ENCODE data around the gene ITPRIPL1.

Gene ITPRIPL1

GRCh38 chr2:96336104-96336775, 11.1 kb downstream of the ITPRIPL1 start:
- Mint-ChIP-seq H3K4me3 (peak overlapping the region; percentile 85), H3K4me1 (peaks cover 22% of the 10 kb centered on the region), H3K27ac (peak overlapping the region; percentile 56), H3K9me3 (no peaks in the 10 kb centered on the region), H3K27me3 (no peaks in the 10 kb centered on the region), H3K36me3 (no peaks in the 10 kb centered on the region)

- Mint-ChIP-seq H3K36me3 (no peaks in the 10 kb centered on the region), H3K27me3 (no peaks in the 10 kb centered on the region), H3K9me3 (no peaks in the 10 kb centered on the region), H3K27ac (no peak overlapping the region), H3K4me1 (peaks cover 22% of the 10 kb centered on the region), H3K4me3 (no peak overlapping the region)
These were observed 11.8 kb downstream of the ITPRIPL1 start for GRCh38 chr2:96336873-96337272.

- Mint-ChIP-seq H3K36me3 (no peaks in the 10 kb centered on the region), H3K4me3 (no peak overlapping the region), H3K9me3 (no peaks in the 10 kb centered on the region), H3K4me1 (peaks cover 5% of the 10 kb centered on the region), H3K27me3 (no peaks in the 10 kb centered on the region), H3K27ac (no peak overlapping the region)
These were observed 15.6 kb downstream of the ITPRIPL1 start for GRCh38 chr2:96340493-96341414.

- Mint-ChIP-seq H3K27ac (no peak overlapping the region), H3K9me3 (no peaks in the 10 kb centered on the region), H3K36me3 (no peaks in the 10 kb centered on the region), H3K27me3 (no peaks in the 10 kb centered on the region), H3K4me3 (no peak overlapping the region), H3K4me1 (no peaks in the 10 kb centered on the region)
These were observed 16.5 kb downstream of the ITPRIPL1 start for GRCh38 chr2:96341641-96342040.

GRCh38 chr2:96342085-96342484, 17.0 kb downstream of the ITPRIPL1 start:
- H3K27ac Mint-ChIP-seq, result no peak overlapping the region
- H3K4me1 Mint-ChIP-seq, result no peaks in the 10 kb centered on the region
- H3K4me3 Mint-ChIP-seq, result no peak overlapping the region
- no peaks in the 10 kb centered on the region for H3K9me3 Mint-ChIP-seq
- H3K27me3 Mint-ChIP-seq, result no peaks in the 10 kb centered on the region
- no peaks in the 10 kb centered on the region for H3K36me3 Mint-ChIP-seq

- H3K36me3 Mint-ChIP-seq, result no peaks in the 10 kb centered on the region
- no peak overlapping the region for H3K4me3 Mint-ChIP-seq
- H3K27ac Mint-ChIP-seq, result no peak overlapping the region
- H3K4me1 Mint-ChIP-seq, result no peaks in the 10 kb centered on the region
- no peaks in the 10 kb centered on the region for H3K27me3 Mint-ChIP-seq
- H3K9me3 Mint-ChIP-seq, result no peaks in the 10 kb centered on the region
These were observed 18.9 kb downstream of the ITPRIPL1 start for GRCh38 chr2:96344011-96344410.

- Mint-ChIP-seq H3K9me3 (no peaks in the 10 kb centered on the region), H3K4me3 (no peak overlapping the region), H3K27me3 (no peaks in the 10 kb centered on the region), H3K27ac (no peak overlapping the region), H3K36me3 (no peaks in the 10 kb centered on the region), H3K4me1 (no peaks in the 10 kb centered on the region)
These were observed 20.3 kb downstream of the ITPRIPL1 start for GRCh38 chr2:96345438-96345837.

GRCh38 chr2:96345868-96346462, 20.8 kb downstream of the ITPRIPL1 start:
- H3K4me3 Mint-ChIP-seq, result no peak overlapping the region
- H3K27ac Mint-ChIP-seq, result no peak overlapping the region
- no peaks in the 10 kb centered on the region for H3K36me3 Mint-ChIP-seq
- H3K27me3 Mint-ChIP-seq, result no peaks in the 10 kb centered on the region
- no peaks in the 10 kb centered on the region for H3K4me1 Mint-ChIP-seq
- H3K9me3 Mint-ChIP-seq, result no peaks in the 10 kb centered on the region

- no peaks in the 10 kb centered on the region for H3K9me3 Mint-ChIP-seq
- H3K27ac Mint-ChIP-seq, result no peak overlapping the region
- no peak overlapping the region for H3K4me3 Mint-ChIP-seq
- no peaks in the 10 kb centered on the region for H3K36me3 Mint-ChIP-seq
- H3K4me1 Mint-ChIP-seq, result no peaks in the 10 kb centered on the region
- H3K27me3 Mint-ChIP-seq, result no peaks in the 10 kb centered on the region
These were observed 22.3 kb downstream of the ITPRIPL1 start for GRCh38 chr2:96347395-96347794.

GRCh38 chr2:96353032-96353561, 28.0 kb downstream of the ITPRIPL1 start:
- H3K4me3 Mint-ChIP-seq, result no peak overlapping the region
- no peaks in the 10 kb centered on the region for H3K9me3 Mint-ChIP-seq
- H3K27me3 Mint-ChIP-seq, result no peaks in the 10 kb centered on the region
- no peak overlapping the region for H3K27ac Mint-ChIP-seq
- H3K4me1 Mint-ChIP-seq, result no peaks in the 10 kb centered on the region
- H3K36me3 Mint-ChIP-seq, result no peaks in the 10 kb centered on the region

GRCh38 chr2:96353606-96354101, 28.5 kb downstream of the ITPRIPL1 start:
- H3K4me1 Mint-ChIP-seq, result no peaks in the 10 kb centered on the region
- no peak overlapping the region for H3K27ac Mint-ChIP-seq
- H3K27me3 Mint-ChIP-seq, result no peaks in the 10 kb centered on the region
- H3K4me3 Mint-ChIP-seq, result no peak overlapping the region
- H3K9me3 Mint-ChIP-seq, result no peaks in the 10 kb centered on the region
- H3K36me3 Mint-ChIP-seq, result no peaks in the 10 kb centered on the region

GRCh38 chr2:96354492-96354891, 29.4 kb downstream of the ITPRIPL1 start:
- Mint-ChIP-seq H3K27me3 (no peaks in the 10 kb centered on the region), H3K4me1 (no peaks in the 10 kb centered on the region), H3K27ac (no peak overlapping the region), H3K4me3 (no peak overlapping the region), H3K9me3 (no peaks in the 10 kb centered on the region), H3K36me3 (no peaks in the 10 kb centered on the region)

GRCh38 chr2:96356889-96357288, 31.8 kb downstream of the ITPRIPL1 start:
- H3K27ac Mint-ChIP-seq, result no peak overlapping the region

GRCh38 chr2:96359310-96359709, 34.2 kb downstream of the ITPRIPL1 start:
- H3K27me3 Mint-ChIP-seq, result no peaks in the 10 kb centered on the region
- no peaks in the 10 kb centered on the region for H3K36me3 Mint-ChIP-seq
- no peaks in the 10 kb centered on the region for H3K9me3 Mint-ChIP-seq
- H3K27ac Mint-ChIP-seq, result no peak overlapping the region
- H3K4me1 Mint-ChIP-seq, result no peaks in the 10 kb centered on the region
- H3K4me3 Mint-ChIP-seq, result no peak overlapping the region

More at GRCh38 chr2:96356889-96357288, 31.8 kb downstream of the ITPRIPL1 start:
- no peaks in the 10 kb centered on the region for H3K27me3 Mint-ChIP-seq
- H3K9me3 Mint-ChIP-seq, result no peaks in the 10 kb centered on the region
- no peak overlapping the region for H3K4me3 Mint-ChIP-seq
- no peaks in the 10 kb centered on the region for H3K36me3 Mint-ChIP-seq
- no peaks in the 10 kb centered on the region for H3K4me1 Mint-ChIP-seq

- H3K27ac Mint-ChIP-seq, result no peak overlapping the region
- no peak overlapping the region for H3K4me3 Mint-ChIP-seq
- H3K4me1 Mint-ChIP-seq, result no peaks in the 10 kb centered on the region
- no peaks in the 10 kb centered on the region for H3K27me3 Mint-ChIP-seq
- H3K36me3 Mint-ChIP-seq, result no peaks in the 10 kb centered on the region
- H3K9me3 Mint-ChIP-seq, result no peaks in the 10 kb centered on the region
These were observed 34.7 kb downstream of the ITPRIPL1 start for GRCh38 chr2:96359866-96360265.
